HEK293T (cell line): ENCODE results near the gene TLN1.

Experiments used
- ARNT ChIP-seq: fragments of 450-650 bp; IDR thresholded peaks from 2 replicates; pipeline ENCODE4 v1.6.1; 2017; ENCODE audit warnings: mild to moderate bottlenecking
- BHLHE40 ChIP-seq: fragments of 450-650 bp; IDR thresholded peaks from 2 replicates; pipeline ENCODE4 v1.6.1; 2016; ENCODE audit warnings: mild to moderate bottlenecking, moderate library complexity, borderline replicate concordance
- ELF4 ChIP-seq: fragments of 450-650 bp; IDR thresholded peaks from 2 replicates; pipeline ENCODE4 v1.6.1; 2017; ENCODE audit warnings: antibody characterized with exemption
- FOXA1 ChIP-seq: fragments of 450-650 bp; IDR thresholded peaks from 2 replicates; pipeline ENCODE4 v1.6.1; 2016; ENCODE audit warnings: mild to moderate bottlenecking
- FOXM1 ChIP-seq: fragments of 450-650 bp; IDR thresholded peaks from 2 replicates; pipeline ENCODE4 v1.6.1; 2017; ENCODE audit warnings: mild to moderate bottlenecking, borderline replicate concordance
- HDGF ChIP-seq: fragments of 450-650 bp; IDR thresholded peaks from 2 replicates; pipeline ENCODE4 v1.6.1; 2017; ENCODE audit warnings: antibody characterized with exemption, borderline replicate concordance
- NFRKB ChIP-seq: fragments of 450-650 bp; IDR thresholded peaks from 2 replicates; pipeline ENCODE4 v1.6.1; 2016; ENCODE audit warnings: mild to moderate bottlenecking, moderate library complexity
- PKNOX1 ChIP-seq: fragments of 450-650 bp; IDR thresholded peaks from 2 replicates; pipeline ENCODE4 v1.6.1; 2016
- SP1 ChIP-seq: fragments of 450-650 bp; IDR thresholded peaks from 2 replicates; pipeline ENCODE4 v1.6.1; 2017

- TF ChIP-seq FOXA1 (no peak), HDGF (no peak), NFRKB (no peak), PKNOX1 (no peak), FOXM1 (no peak), ARNT (no peak), SP1 (no peak), ELF4 (no peak), BHLHE40 (no peak)
Measured at GRCh38 chr9:35771943-35772342, 39.9 kb upstream of the TLN1 start.
